T-helper 2 cell treated with Interferon-gamma antibody and Interleukin-4, amounts not matched to agents 5 μg/mL and 100 μg/mL, for 36 hours (primary cell): Measurements from ENCODE around the gene SMAD2.
A peak's percentile ranks its signal among the peaks of the same experiment; 100 is the strongest.

Source experiments
- DNase-seq: peaks from one replicate; pipeline ENCODE4 v3.0.0; 2021; ENCODE audit warnings: low spot score
- H3K27ac Mint-ChIP-seq: one replicate; pipeline ENCODE4 v1.8.0; 2021; ENCODE audit warnings: mild to moderate bottlenecking, mixed read lengths
- H3K27me3 Mint-ChIP-seq: one replicate; pipeline ENCODE4 v1.8.0; 2021; ENCODE audit warnings: low read depth, mixed read lengths
- H3K36me3 Mint-ChIP-seq: one replicate; pipeline ENCODE4 v1.8.0; 2021; ENCODE audit warnings: low read depth, mixed read lengths
- H3K4me1 Mint-ChIP-seq: one replicate; pipeline ENCODE4 v1.8.0; 2021; ENCODE audit warnings: low read depth, mixed read lengths
- H3K4me3 Mint-ChIP-seq: one replicate; pipeline ENCODE4 v1.8.0; 2022; ENCODE audit warnings: mild to moderate bottlenecking, moderate library complexity, mixed read lengths
- H3K9me3 Mint-ChIP-seq: one replicate; pipeline ENCODE4 v1.8.0; 2021; ENCODE audit warnings: mixed read lengths

The SMAD2 gene

DNA sequence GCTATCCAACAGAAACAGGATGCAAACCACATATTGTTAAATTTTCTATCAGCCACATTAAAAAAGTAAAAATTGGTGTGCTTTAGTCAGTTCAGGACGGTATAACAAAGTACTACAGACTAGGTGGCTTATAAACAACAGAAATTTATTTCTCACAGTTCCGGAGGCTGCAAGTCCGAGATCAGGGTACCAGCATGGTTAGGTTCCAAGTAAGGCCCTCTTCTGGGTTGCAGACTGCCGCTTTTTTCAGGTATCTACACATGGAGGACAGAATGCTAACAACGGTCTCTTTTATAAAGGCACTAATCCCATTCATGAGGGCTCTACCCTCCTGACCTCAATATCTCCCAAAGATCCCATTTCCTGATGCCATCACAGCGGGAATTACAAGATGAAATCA lies 10.5 kb downstream of the SMAD2 start:
- Mint-ChIP-seq H3K27ac (peak overlapping the region; percentile 51), H3K27me3 (no peaks in the 10 kb centered on the region), H3K36me3 (peaks cover 30% of the 10 kb centered on the region), H3K4me1 (peaks cover 77% of the 10 kb centered on the region), H3K4me3 (peak overlapping the region; percentile 44), H3K9me3 (no peaks in the 10 kb centered on the region)
- no peak for DNase-seq

DNA sequence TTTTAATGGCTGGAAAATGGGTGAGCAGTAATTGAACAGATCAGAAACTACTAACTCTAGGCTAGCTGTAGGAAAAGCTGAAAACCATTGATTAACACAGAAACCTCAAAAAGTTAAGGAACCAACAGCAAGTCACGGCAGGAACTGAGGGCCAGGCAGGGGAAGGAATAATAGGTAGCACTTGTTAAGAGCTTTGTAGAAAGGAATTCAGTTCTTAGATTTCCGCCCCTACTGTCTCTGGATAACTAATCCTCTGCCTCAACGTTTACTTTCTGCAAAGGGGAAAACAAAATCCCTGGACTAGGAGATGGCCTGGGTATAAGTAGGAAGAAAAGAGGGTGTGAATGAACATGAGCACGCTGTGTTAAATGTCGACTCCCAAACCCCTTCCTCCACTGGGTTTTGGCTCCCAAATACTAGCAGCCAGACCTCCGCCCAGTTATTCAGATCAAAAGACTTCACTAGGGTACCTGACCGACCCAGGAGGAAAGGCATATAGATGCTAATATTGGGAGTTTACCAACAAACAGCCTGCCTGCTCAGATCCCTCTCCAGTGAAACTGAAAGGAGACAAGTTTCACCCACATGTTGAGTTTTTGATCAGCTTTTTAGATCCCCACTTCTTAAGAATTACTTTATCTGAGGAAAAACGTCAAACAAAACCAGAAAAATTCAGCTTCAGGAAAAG lies 12.4 kb downstream of the SMAD2 start:
- H3K4me1 Mint-ChIP-seq, result peaks cover 79% of the 10 kb centered on the region
- H3K9me3 Mint-ChIP-seq, result no peaks in the 10 kb centered on the region
- peaks cover 30% of the 10 kb centered on the region for H3K36me3 Mint-ChIP-seq

DNA sequence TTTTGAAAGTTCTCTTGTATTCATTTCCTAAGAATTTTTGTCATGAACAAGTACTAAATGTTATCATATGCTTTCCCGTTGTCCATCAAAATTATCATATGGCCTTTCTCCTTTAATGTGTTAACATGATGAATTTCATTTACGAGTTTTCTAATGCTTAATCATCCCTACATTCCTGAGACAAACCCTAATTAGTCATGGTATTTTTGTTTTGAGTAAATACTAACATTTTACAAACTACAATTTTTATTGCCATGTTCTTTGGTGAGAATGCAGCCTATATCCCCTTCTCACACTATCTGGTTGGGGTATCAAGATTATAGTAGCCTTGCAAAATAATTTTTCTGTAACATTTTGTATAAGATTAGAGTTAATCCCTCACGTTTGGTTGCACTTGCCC lies 14.5 kb downstream of the SMAD2 start:
- H3K27ac Mint-ChIP-seq, result peak overlapping the region; percentile 32
- peak overlapping the region; percentile 0 for H3K4me3 Mint-ChIP-seq
- H3K36me3 Mint-ChIP-seq, result peaks cover 29% of the 10 kb centered on the region
- no peaks in the 10 kb centered on the region for H3K27me3 Mint-ChIP-seq
- DNase-seq, result no peak
- H3K4me1 Mint-ChIP-seq, result peaks cover 81% of the 10 kb centered on the region
- no peaks in the 10 kb centered on the region for H3K9me3 Mint-ChIP-seq

More for the DNA sequence above, 12.4 kb downstream of the SMAD2 start:
- peak overlapping the region; percentile 73 for H3K4me3 Mint-ChIP-seq
- peak overlapping the region; percentile 79 for H3K27ac Mint-ChIP-seq
- H3K27me3 Mint-ChIP-seq, result no peaks in the 10 kb centered on the region
- no peak for DNase-seq

DNA sequence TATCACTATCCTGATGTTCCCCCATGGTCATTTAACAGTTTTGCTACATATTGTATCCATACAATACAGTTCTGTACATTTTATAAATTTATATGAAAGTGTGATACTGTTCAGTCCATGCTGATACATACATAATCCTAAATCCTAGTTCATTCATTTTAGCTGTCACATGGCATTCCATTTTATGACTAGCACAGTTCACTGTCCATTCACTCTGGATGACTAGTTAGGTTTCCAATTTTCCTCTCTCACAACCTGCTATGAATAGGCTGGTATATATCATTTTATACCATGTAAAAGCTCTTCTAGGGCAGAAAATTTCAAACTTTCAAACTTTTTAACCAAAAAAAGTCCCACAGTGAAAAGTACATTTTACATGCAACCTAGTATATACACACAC lies 15.2 kb downstream of the SMAD2 start:
- Mint-ChIP-seq H3K9me3 (no peaks in the 10 kb centered on the region), H3K4me3 (no peak overlapping the region), H3K27ac (peak overlapping the region; percentile 26)

GRCh38 chr18:47912794-47913585 lies 17.5 kb downstream of the SMAD2 start:
- H3K27me3 Mint-ChIP-seq, result no peaks in the 10 kb centered on the region
- H3K36me3 Mint-ChIP-seq, result peaks cover 33% of the 10 kb centered on the region
- DNase-seq, result no peak
- no peaks in the 10 kb centered on the region for H3K9me3 Mint-ChIP-seq
- peaks cover 74% of the 10 kb centered on the region for H3K4me1 Mint-ChIP-seq
- peak overlapping the region; percentile 72 for H3K4me3 Mint-ChIP-seq
- H3K27ac Mint-ChIP-seq, result peak overlapping the region; percentile 75

More for the DNA sequence above, 15.2 kb downstream of the SMAD2 start:
- peaks cover 33% of the 10 kb centered on the region for H3K36me3 Mint-ChIP-seq
- no peaks in the 10 kb centered on the region for H3K27me3 Mint-ChIP-seq
- DNase-seq, result no peak
- peaks cover 83% of the 10 kb centered on the region for H3K4me1 Mint-ChIP-seq

DNA sequence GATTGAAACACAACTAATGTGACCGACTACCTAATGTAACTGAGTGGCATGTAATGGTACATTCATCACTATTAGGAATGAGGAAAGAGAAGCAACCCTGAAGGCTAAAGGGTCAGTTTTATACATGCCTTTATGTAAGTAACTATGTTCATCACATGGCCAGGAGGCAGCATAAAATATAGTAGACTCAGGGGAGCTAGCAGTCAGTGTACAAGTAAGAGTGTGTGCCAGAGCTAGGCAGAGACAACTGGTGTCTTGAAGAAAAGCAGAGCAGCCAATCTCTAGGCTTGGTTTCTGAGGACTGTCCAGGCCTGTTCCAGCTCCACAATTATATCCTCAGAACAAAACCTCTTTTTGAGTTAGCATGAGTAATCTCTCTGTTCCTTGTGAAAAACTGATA lies 18.1 kb downstream of the SMAD2 start:
- Mint-ChIP-seq H3K36me3 (peaks cover 38% of the 10 kb centered on the region), H3K9me3 (peaks cover 1% of the 10 kb centered on the region), H3K27ac (peak overlapping the region; percentile 75), H3K4me3 (peak overlapping the region; percentile 72), H3K4me1 (peaks cover 69% of the 10 kb centered on the region), H3K27me3 (no peaks in the 10 kb centered on the region)
- no peak for DNase-seq

DNA sequence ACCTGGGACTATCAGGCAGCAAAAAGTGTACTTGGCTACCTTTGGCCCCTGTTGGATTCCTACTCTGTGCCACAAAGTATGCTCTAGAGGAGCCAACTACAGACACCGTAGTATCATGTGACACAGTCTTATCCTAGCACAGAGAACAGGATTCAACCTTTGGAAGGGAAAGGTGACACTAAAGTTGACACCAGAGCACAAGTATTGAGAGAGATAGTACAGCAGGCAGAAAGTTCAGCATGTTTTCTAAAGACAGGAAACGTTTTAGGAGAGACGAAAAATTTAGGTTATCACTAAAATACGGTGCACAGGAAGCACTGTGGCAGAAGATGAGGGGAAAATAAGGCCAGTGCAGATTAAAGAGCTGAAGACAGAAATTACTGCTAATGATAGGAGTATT lies 18.6 kb downstream of the SMAD2 start:
- H3K27ac Mint-ChIP-seq, result peak overlapping the region; percentile 75
- peaks cover 40% of the 10 kb centered on the region for H3K36me3 Mint-ChIP-seq

GRCh38 chr18:47909484-47909883 lies 21.0 kb downstream of the SMAD2 start:
- peaks cover 63% of the 10 kb centered on the region for H3K4me1 Mint-ChIP-seq
- H3K27me3 Mint-ChIP-seq, result no peaks in the 10 kb centered on the region
- peaks cover 61% of the 10 kb centered on the region for H3K36me3 Mint-ChIP-seq
- H3K4me3 Mint-ChIP-seq, result no peak overlapping the region
- peaks cover 29% of the 10 kb centered on the region for H3K9me3 Mint-ChIP-seq
- peak overlapping the region; percentile 10 for H3K27ac Mint-ChIP-seq
- no peak for DNase-seq

More for the DNA sequence above, 18.6 kb downstream of the SMAD2 start:
- Mint-ChIP-seq H3K9me3 (peaks cover 6% of the 10 kb centered on the region), H3K27me3 (no peaks in the 10 kb centered on the region), H3K4me1 (peaks cover 68% of the 10 kb centered on the region), H3K4me3 (peak overlapping the region; percentile 72)
- DNase-seq, result no peak

- Mint-ChIP-seq H3K36me3 (peaks cover 70% of the 10 kb centered on the region), H3K4me1 (peaks cover 61% of the 10 kb centered on the region), H3K27me3 (no peaks in the 10 kb centered on the region), H3K9me3 (peaks cover 38% of the 10 kb centered on the region), H3K4me3 (no peak overlapping the region), H3K27ac (no peak overlapping the region)
- no peak for DNase-seq
These were observed 21.9 kb downstream of the SMAD2 start for GRCh38 chr18:47908592-47908991.

DNA sequence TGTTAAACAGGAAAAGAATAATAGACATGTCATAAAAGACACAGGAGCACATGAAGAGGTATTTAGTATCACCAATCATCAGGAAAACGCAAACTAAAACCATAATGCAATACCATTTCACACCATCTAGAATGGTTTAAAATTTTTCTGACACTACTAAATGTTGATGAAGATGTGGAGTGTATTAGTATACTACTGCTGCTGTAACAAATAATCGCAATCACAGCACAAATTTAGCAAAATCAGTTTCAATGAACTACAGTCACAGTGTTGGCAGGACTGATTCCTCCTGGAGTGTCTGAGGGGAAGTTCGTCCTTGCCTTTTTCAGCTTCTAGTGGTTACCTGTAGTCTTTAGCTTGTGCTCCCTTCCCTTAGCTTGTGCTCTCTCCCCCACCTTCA lies 24.1 kb downstream of the SMAD2 start:
- peaks cover 60% of the 10 kb centered on the region for H3K4me1 Mint-ChIP-seq
- H3K27ac Mint-ChIP-seq, result no peak overlapping the region
- H3K27me3 Mint-ChIP-seq, result no peaks in the 10 kb centered on the region
- peaks cover 49% of the 10 kb centered on the region for H3K9me3 Mint-ChIP-seq
- H3K4me3 Mint-ChIP-seq, result no peak overlapping the region
- DNase-seq, result no peak
- H3K36me3 Mint-ChIP-seq, result peaks cover 83% of the 10 kb centered on the region

DNA sequence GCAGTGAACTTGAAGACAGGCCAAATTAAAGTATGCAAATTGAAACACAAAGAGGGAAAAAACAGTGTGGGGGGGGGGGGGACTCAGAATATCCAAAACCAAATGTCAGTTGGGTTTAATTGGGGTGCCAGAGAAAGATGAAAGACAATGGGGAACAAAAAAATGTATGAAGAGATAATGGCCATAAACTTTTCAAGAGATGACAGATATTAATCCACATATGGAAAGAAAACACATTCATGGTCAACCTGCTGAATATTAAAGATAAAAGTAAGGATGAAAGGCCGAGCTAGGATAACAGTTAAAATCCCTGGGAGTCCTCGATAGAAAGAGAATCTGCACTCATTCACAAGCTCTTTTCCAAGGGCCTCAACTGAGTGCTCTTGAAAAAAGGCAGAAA lies 26.6 kb downstream of the SMAD2 start:
- H3K4me3 Mint-ChIP-seq, result no peak overlapping the region
- H3K27ac Mint-ChIP-seq, result no peak overlapping the region
- no peaks in the 10 kb centered on the region for H3K27me3 Mint-ChIP-seq
- H3K4me1 Mint-ChIP-seq, result peaks cover 65% of the 10 kb centered on the region
- peaks cover 75% of the 10 kb centered on the region for H3K36me3 Mint-ChIP-seq
- DNase-seq, result no peak
- peaks cover 54% of the 10 kb centered on the region for H3K9me3 Mint-ChIP-seq

DNA sequence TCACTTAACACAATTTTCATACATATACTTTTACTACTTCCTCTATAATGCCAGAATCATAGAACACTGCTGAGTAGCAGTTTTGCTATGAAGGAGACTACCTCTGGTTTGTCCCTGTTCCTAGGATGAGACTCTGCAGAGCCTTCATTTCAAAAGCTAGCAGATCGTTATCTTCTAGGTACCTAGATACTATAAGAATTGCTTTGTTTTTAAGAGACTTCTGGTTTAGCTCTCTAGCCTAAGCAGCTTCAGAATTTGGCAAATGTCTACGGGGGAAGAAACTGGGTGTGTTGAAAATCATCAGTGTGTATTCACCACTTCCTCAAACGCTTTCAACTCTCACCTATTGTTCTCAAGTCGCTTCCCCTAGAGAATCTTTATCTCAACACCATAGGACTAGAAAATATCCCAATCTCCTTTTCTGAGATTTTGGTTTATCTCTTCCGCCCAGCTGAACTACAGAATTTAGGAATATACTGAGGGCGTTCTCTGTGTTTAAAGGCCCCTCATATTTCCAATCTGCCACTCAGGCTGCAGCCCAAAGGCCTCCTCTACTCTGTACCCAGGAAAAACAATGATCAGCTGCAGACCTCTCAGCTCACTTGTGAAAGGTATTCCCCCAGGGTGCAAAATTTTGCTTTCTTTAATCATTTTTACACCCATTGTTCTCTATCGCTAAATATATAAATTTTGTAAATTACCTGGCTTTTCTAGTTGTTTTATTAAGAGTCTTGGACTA lies 28.7 kb downstream of the SMAD2 start:
- peaks cover 71% of the 10 kb centered on the region for H3K4me1 Mint-ChIP-seq
- H3K9me3 Mint-ChIP-seq, result peaks cover 47% of the 10 kb centered on the region
- H3K27me3 Mint-ChIP-seq, result no peaks in the 10 kb centered on the region
- peak overlapping the region; percentile 79 for H3K27ac Mint-ChIP-seq
- DNase-seq, result peak; percentile 48
- H3K36me3 Mint-ChIP-seq, result peaks cover 68% of the 10 kb centered on the region
- H3K4me3 Mint-ChIP-seq, result peak overlapping the region; percentile 61

- H3K4me1 Mint-ChIP-seq, result peaks cover 85% of the 10 kb centered on the region
- no peaks in the 10 kb centered on the region for H3K27me3 Mint-ChIP-seq
- no peak overlapping the region for H3K4me3 Mint-ChIP-seq
- peaks cover 23% of the 10 kb centered on the region for H3K9me3 Mint-ChIP-seq
- H3K27ac Mint-ChIP-seq, result no peak overlapping the region
- DNase-seq, result no peak
- peaks cover 61% of the 10 kb centered on the region for H3K36me3 Mint-ChIP-seq
These were observed 31.2 kb downstream of the SMAD2 start for GRCh38 chr18:47899107-47899840.
